Stimulated activated CD4-positive, alpha-beta T cell treated with anti-CD3 and anti-CD28 coated beads, TNF-alpha, amount 100 ng/mL, for 1 hour (primary cell): ENCODE data around the gene TEPSIN.

Experiments used
- DNase-seq, 3 donors: peaks; one replicate each; pipeline ENCODE4 v3.0.0-alpha.2; 2020; ENCODE audit warnings: low read depth in 3 of 3, low spot score in 1 of 3

TEPSIN gene

DNA sequence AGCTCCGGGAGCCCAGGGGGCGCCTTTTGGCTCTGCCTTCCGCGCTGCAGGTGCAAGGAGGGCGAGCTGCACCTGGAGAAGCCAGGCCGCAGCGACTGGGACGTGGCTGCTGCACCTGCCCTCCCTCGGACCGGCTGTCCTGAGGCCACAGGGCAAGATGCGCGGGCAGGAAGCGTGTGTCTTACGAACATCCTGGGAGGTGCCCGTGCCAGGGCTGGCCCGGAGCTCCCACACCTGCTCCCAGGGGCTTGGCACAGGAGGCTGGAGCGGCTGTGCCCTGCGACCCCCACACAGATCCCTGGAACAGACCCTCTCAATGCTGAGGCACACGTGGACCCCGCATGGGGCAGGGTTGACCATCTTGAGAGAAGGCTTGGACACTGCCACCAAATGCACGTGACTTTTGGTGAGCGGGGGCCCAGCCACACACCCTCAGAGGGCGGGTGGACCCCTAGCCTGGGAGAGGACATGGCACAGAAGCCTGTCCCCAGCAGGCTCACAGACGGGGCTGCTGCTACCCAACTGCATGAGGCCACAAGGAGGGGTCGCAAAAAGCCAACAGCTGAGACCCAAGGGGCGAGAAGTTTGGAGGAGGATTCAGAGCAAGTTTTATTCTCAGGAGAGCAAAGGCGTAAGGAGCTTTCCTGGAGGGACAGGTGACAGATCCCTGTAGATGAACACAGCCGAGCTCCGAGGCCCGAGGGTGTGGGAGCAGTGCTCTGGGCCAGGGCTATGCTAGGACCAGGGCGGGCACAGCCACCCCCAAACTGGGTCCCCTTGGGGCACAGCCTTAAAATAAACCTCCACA, 11.6 kb upstream of the TEPSIN start:
- DNase-seq, result no peak

DNA sequence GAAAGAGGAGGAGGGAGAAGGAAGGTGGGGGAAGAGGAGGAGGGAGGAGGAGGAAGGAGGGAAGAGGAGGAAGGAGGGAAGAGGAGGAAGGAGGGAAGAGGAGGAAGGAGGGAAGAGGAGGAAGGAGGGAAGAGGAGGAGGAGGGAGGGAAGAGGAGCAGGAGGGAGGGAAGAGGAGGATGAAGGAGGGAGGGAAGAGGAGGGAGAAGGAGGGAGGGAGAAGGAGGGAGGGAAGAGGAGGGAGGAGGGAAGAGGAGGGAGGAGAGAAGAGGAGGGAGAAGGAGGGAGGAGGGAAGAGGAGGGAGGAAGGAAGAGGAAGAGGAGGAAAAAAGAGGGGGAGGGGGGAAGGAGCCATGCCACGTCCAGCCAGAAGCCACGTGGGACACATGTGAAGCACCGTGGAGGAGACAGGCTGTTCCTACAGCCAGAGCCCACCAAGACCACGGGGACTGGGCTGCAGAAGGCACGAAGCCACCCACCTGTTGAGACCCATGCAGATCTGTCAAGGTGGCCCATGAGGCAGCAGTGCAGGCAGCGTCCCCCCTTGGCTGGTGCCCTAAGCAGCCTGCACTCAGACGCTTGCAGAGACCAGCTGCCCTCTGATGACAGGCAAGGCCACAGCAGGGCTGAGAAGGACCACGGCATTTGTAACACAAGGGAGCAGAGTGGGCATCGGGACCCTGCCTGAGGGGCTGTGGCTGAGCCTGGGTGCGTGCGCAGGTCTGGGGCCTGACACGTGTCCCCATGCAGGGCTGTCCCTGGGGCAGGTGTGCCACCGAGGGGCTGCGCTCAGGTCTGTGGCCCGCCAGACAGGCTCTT, 10.6 kb upstream of the TEPSIN start:
- DNase-seq, result no peak

DNA sequence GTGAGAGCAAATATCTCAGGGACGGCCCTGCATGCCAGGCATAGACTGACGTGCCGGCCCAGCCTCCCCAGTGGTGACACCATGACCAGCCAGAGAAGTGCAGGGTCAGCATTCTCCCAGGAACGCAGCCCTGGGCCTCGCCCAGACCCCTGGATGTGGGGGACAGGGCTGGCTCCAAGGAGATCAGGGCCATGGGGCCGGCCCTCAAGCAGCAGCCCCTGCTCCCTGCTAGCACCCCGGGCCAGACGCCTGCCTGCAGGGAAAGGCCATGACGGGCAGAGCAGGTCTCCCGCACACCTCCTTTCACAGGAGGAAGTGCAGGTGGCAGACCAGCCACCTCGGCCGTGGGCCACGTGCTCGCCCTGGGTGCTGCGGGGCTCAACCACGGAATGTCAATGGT, 9.8 kb upstream of the TEPSIN start:
- DNase-seq, result no peak

DNA sequence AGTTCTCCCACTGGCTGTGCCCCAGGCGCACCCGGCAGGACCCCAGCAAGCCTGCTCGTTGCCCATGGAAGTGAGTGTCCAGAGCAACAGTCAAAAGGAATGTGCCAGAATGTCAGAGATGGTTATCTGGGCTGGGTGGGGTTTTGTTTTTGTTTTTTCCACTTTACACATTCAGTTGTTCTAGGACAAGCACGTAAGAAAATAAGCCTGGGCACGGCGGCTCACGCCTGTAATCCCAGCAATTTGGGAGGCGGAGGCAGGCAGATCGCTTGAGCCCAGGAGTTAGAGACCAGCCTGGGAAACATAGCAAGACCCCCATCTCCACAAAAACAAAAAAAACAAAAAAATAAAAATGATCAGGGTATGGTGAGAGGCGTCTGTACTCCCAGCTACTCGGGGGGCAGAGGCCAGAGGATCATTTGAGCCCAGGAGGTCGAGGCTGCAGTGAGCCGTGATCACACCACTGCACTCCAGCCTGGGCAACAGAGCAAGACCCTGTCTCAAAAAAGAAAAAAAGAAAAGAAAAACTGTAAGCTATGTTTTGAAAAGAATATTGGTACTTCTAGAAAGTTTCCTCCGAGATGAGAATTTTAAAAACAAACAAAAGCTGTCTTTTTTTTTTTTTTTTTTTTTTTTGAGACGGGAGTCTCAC, 8.6 kb upstream of the TEPSIN start:
- no peak for DNase-seq

DNA sequence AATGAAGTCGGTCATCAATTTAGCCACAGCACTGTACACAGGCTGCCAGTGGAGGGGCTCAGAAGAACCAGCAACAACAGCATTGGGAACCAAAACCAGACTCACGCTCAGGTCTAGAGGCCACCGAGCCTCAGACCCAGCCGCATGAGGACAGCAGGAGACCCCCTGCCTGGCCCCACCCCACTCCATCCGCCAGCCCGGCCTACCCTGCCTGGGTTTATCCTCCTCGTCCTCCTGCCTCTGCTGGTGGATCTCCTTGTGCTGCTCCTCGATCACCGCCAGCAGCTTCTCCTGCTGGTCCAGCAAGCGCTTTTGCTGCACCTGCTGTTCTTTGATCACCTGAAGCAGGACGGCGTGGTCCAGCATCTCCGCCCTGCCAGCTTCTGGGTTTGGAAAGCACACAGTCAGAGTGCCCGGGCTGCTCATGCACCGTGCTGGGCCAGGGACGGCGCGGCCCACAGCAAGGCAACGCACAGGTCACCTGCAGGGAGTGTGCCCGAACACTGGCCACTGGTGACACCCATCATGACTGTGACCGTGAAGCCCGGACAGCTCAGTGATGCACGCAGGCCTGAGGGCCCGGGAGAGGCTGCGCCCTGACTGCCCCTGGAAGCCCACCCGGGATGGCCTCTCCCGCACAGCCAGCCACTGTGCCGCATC, 8.0 kb upstream of the TEPSIN start:
- no peak for DNase-seq

DNA sequence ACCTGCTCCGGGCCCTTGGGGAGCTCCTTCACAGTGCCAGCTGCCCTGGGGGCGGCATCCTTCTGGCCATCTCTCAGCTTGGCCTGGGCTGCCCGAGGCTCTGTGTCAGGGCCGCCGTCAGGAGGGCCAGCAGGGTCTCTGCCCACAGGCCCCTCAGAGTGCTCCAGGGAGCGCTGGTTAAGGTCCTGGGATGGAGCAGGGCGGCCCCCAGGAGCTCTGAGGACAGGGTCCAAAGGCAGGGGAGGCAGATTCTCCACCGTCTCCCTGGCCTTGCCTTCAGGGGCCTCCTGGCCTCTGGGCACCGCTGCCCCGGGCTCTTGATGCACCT, 7.5 kb upstream of the TEPSIN start:
- DNase-seq, result no peak

DNA sequence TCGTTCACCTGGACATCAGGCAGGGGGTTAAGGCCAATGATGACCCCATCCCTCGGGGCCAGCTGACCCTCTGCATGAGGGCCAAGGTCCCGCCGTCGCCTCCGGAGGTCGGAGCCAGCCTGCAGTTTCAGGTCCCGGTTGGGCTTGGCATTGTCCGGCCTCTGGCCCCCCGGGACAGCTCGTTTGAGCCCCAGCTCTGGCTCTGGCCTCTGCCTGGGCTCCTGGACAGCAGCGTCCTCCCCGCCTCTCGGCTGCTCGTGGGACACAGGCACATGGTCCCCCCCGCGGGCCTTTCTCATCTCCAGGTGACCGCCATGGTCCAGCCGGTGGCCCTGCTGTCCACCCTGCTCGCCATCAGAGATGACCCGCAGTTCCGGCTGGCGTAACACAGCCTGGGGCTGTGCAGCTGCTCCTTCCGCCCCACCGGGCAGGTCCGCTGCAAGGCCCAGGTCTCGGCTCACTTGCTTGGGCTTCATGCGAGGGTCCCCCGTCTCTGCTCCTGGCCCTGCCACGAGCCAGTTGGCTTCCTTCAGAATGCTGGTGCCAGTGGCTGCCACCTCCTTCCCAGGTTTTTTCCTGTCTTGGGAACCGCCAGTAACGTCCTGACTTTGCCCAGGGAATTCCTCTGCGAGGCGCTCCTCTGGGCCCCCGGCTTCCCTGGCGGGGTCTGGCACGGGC, 6.9 kb upstream of the TEPSIN start:
- no peak for DNase-seq

DNA sequence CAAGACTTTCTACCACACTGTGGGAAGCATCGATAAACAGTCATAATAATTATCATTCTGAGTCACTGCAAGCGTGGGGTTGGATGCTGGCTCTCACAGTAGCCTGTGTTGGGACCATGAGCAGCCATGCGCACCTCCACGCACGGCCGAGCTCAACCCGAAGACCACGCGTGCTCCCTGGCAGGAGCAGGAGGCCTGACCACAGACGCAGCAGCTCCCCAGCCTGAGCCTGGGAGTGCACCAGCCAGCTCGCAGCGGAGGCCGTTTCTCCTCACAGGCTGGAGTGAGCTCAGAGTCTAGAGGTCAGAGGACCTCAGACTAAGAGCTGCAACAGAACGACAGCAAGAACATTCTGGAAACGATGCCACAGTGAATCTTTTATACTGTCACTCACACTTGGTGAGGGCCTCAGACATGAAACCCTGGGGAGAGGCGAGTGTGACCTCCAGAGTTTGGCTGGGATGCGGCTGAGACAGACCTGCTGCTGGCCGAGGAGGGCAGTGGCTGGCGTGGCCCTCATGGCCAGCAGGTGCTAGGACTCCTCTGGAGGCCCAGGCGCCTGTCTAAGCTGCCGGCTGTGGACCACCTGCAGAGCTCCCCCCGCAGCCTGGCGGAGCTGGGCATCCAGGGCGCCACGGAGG, 6.3 kb upstream of the TEPSIN start:
- DNase-seq, result no peak

DNA sequence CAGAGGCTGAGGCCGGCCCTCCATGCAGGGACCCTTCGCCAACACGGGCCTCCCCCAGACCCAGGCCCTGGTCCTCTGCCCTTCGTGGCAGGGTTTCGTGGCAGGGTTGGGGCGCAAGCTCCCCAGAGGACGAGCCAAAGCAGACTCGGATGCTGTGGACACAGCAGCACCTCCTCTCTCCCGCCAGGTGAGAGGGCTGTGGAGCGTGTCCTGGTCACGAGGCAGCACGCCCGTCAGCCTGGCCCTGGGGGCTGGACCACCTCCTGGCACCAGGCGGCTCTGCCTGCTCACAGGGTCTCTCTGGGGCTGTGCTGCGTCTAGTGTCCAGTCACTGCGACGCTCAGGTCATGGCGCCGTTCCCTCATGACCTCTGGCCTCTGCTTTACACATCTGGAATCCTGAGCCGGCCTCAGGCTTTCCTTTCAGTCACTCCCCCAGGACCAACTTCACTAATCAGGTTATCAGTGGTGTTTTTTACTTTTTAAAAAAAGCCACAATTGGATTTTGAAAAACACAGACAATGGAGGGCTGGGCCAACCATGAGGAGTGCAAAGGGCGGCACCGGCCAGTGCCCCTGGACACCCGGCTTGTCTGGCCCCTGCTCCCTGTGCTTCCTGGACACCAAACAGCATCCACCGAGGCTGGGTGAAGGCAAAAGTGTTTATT, 5.6 kb upstream of the TEPSIN start:
- no peak for DNase-seq

DNA sequence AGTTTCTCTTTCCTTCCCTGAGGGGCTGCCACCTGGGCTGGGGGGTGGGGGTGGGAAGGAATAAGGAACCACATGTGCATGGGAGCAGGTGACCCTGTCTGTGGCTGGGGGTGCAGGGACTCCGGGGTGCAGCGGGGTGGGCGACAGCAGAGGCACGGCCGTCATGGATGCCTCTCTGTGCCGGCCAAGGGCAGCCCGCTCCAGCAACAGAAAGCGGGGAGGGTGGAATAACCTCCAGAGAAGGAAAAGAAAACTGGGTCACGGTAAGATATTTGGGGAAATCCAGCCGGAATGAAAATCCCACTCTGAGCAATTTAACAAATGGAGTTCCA, 4.4 kb upstream of the TEPSIN start:
- DNase-seq, result no peak

DNA sequence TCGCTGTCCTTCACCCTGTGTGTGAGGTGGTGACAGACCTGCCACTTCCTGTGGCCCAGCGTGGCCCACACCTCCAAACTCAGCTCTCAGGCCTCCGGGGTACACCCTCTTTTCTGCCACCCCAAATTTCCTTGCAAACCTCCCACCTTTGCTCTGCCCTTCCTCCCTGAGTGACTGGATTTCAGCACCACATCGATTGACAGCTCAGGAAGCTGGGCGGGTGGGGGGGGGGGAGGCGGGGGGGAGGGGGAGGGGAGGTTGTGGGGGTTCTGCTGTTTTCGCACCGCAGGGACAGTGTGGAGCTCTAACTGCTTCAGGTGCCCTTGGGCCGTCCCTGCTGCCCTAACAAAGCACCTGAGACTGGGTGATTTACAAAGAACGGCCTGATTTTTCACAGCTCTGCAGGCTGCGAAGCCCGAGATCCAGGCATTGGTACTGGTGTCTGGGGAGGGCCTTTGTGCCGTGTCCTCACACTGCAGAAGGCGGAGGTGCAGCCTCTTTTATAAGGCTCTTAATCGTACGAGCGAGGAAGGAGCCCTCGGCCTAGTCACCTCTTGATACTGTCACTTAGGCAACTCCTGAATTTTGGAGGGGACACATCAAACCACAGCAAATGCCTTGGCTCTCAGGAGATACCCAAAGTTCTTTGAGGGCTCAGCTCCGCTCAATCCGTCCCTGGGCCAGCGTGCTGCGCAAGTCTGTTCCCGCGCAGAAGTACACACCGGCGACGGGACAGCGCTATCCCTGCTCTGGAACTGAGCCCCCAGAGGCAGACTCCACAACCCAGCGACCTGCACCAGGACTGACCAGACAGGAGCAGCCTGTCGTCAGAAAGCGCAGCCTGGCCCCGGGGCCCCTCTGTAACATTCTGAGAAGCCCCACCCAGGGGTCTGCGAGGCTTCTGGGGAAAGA, 3.8 kb upstream of the TEPSIN start:
- no peak for DNase-seq

DNA sequence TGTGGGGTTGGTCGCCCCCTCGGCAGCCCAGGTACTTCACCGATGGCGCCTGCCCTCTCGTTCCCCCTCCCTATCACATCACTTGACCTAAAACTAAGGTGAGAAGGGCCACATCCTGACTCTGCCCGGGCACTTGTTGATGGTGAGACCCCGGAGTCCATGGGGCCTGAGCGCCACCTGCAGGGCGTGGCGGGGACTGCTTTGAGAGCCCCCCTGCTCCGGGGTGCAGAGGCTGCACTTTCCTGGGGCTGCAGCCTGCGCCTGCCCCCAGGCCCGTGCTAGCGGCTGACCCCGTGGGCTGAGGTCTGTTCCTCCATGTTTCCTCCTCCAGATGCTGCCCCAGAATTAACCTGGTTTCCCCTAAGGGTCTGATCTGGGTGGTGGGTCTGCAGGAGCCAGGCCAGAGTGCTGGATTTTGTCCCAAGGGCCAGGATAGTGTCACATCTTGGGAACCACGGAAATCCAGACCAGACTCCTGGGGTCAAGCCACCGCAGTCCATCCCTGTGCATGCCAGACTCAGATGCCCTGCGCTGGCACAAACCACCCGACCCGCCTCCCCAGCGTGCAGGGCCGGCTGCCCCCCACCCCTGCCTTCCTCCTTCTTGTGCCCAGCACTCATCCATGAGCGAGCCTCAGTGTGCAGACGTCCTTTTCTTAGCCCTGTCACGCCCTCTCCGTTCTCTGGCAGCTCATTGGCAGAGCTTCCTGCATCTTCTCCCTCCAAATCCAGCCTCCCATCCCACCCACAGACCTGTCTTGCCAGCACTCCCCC, 3.0 kb upstream of the TEPSIN start:
- peak in 2 of 3 donors; percentile 28 to 60 for DNase-seq

DNA sequence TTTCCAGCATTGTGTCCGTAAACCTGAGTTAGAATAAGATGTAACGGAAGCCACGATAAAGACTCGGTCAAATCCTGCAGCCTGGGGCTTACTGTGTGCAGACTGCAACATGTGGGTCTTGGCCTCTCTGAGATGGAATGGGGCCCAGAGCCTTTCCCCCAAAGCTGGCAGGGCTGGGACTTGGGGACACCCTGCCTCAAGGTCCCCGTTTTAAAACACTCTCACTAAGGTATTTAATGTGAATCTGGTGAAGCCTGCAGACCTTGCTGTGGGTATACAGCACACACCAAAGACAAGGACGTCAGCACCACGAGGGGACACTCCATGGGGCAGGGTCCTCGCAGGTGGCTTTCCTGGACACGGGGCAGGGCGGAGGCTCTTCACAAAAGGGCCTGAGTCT, 2.3 kb upstream of the TEPSIN start:
- DNase-seq, result no peak

DNA sequence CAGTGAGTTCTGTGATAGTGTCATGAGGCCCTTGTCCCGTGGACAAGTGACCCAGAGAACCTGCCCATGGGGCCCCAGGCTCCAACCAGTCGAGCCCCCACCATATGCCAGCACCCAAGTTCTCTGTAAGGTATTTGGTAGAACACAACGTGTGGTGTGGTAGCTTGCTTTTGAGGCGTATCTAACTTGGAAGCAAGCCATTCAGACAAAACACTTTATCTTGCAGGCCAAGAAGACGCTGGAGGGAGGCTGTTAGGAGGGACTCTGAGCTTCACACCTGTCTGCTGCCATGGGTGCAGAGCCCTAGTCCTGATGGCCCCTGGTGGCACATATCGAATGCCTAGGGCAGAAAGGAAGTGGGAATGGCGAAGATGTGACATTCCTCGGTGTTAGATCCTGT, 1.9 kb upstream of the TEPSIN start:
- no peak for DNase-seq

DNA sequence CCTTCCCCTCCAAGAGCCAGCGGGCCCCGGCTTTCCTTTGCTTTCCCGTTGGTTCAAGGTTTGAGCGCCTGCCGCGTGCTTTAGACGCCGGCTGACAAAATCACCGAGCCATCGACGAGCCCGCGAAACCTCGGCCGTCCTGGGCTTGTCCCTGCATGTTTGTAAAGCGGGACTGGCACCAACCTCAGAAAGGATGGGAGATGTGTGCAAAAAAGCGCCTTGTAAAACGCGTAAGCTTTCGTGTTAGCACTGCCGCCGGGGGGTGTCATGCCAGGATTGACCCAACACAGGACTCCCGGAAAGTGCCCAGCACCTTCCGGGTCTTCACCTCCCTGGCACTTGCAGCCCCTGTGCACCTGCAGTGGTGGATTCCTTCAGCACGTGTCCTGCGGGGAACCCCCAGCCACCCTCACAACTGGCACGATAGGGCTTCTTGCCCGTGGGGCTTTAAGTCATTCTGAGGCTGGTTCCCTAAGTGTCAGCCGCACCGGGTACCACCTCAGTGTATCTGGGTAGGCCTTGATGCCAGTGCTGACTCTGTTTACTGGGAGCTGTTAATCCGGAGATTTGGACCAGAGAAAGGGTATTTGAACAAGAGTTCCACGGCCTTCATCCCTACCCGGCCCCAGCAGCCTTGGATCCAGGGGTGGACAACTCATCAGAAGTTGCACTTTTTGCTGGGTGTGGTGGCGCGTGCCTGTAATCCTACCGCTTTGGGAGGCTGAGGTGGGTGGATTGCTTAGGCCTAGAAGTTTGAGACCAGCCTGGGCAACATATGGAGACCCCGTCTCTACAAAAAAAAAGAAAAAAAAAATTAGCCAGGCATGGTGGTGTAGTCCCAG, 1.1 kb upstream of the TEPSIN start:
- peak in 1 of 3 donors; percentile 48 for DNase-seq

DNA sequence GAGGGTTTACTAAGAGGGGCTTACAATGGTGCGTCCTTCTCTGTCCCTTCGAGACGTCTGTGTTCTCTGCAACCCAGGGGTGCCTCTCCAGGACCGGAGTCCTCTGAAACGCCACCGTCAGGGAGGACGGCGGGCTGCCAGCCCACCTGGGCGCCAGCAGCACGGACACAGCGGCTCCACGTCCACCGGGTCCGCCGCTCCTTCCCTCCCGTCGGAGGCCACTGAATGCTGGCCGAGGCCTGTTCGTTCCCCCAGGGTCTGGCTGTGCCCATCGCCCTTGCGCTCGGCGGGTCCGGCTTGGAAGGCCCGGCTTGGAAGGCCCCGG, 403 bp downstream of the TEPSIN start:
- no peak for DNase-seq

DNA sequence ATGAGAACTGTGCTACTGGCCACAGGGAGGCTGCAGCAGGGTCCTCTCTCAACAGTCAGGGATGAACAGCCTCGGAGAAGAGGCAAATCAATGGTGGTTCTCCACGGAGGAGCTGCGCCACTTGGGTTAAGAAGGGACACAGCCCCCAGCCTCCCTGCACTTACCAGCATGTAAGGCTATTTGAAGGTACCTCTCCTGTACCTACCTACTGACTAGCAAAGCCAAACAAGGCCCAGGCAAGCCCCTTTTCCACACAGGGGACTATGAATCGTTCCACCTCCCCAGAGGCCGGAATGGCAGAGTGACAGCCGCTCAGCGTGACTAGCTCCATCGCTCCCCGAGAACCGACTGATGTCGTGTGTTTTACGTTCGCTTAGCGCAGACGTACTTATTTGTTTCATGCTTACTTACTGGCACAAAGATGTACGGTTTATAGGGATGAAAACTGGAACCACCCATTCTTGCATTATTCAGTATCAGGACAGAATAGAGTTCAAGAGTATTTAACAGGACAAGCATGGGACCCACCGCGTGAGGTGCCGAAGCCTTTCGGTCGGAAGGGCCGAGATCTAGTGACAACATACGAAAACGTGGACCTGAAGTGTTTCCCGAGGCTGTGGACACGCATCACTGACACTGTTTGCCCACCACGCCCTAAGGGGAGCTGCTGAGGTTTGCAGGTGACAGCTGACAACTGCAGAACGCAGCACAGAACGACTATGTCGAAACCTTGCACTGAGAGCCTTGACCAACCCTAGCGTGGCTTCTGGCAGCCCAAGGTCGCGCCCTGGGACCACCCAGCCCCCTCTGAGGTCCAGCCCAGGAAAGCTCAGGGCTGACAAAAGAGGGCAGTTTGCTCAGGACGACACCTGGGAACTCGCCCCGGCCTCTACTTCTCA, 1.0 kb downstream of the TEPSIN start:
- no peak for DNase-seq
